ENCODE data around the gene FANCB.

The FANCB gene

DNA sequence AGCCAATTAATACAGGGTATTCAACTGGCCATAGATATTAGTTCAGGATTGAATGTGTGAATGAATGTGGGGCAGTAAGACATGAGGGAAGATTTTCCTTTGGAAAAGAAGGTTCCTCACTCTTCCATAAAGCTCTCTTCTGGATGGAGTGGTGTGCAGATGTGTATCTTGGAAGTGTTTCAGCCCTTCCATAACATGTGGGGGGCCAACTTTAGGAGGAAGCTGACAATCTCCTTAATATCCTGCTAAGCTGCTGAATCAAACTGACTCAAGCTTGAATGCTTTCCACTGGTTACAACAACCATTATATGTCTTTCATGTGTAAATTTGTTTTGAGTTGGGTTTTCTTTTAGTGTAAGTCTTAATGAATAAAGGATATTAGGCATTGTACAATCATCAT is 40.3 kb downstream of the FANCB start:
- no peak for DNase-seq (ENCODE audit: low spot score)

DNA sequence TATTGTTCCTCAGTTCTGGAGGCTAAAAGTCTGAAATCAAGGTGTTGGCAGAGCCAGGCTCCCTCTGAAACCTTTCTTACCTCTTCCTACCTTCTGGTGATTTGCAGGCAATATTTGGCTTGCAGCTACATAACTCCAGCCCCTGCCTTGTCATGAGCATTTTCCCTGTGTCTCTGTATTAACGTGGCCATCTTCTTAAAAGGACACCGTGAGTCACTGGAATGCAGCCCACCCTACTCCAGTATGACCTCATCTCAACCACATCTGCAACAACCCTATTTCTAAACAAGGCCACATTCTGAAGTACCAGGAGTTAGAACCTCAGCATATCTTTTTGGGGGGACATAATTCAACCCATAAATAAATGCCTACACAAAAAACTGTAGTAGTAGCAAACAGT is 40.7 kb downstream of the FANCB start:
- no peak for DNase-seq (ENCODE audit: low spot score)

DNA sequence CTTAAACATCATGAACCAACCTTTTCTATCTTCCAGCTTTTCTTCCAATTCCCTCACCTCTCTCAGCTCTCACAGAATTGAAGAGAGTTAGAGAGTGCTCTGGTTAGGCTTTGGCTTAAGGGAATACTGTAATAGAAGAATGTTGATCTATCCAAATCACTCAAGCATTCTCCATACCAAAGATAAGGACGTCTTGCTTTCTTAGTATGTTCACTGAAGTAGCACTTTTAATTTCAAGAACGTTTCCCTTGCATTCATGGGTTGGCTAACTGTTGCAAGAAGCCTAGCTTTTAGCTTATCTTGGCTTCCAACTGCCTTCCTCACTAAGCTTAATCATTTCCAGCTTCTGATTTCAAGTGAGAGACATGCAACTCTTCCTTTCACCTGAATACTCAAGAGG is 43.2 kb downstream of the FANCB start:
- no peak for DNase-seq (ENCODE audit: low spot score)

DNA sequence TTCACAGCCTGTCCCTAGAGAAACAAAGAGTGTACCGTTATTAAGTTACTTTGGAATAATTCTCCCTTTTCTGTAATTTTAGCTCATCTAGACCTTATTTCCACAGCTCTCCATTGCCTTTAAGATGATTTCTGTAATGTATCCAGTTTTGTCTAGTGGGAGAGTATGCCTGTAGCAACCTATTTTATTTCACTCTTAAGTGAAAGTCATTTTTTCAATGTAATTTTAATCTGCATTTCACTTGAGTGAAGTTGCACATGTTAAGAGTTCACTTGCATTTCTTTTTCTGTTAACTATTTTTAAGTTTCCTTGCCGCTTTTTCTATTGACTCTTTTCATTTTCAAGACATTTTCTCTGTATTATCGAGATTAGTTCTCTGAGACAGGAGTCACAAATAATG is 46.5 kb downstream of the FANCB start:
- no peak for DNase-seq (ENCODE audit: low spot score)

DNA sequence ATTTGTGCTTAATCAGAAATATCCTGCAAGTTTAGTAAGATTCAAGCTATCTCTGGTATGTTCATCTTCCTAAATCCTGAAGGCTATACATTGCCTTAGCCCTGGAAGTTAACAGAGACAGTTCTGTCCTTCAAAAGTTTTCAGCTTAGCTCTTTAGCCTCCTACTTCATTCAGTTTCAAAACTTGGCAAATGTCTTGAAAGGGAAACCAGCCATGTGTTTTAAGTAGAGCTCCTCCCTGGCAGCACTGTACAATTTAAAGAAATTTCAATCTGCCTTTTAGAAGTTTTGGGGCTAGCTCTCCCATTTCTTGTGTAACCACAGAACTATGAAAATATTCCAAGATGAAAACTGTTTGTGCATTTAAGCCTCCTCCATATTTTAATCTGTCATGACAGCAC is 47.0 kb downstream of the FANCB start:
- DNase-seq (ENCODE audit: low spot score): no peak

DNA sequence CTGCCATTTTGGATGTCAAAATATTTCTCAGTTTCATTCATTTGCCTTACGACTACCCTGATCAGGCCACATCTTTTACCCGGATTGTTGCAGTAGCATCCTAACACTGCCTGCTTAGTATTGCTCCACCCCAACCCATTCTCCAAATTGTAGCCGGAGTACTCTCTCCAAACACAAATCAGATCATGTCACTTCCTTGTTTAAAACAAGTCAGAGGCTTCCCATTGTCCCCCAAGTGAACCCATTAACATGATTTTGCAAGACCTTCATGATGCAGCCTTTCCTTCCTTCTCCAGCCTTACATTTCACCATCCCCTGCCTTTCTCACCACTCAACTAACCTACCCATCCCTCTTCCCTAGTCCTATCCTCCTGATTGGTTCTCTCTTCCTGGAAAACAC is 53.1 kb downstream of the FANCB start:
- no peak for DNase-seq (ENCODE audit: low spot score)

DNA sequence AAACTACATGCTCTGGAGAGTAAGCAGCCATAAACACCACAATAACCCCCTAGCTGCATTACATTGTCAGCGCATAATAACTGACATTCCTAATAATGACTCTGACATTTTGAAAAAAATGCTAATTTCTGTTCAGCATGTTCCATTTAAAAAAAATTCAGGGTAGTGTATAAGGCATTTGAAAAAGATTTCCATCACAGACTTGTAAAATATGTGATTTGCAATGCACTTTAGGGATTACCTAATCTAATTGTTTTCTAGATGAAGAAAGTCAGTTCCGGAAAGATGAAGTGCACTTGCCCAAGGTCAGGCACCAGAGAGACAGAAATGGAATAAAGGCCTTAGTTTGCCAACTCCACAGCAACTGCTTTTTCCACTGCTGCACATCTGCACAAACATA is 55.3 kb downstream of the FANCB start:
- no peak for DNase-seq (ENCODE audit: low spot score)

DNA sequence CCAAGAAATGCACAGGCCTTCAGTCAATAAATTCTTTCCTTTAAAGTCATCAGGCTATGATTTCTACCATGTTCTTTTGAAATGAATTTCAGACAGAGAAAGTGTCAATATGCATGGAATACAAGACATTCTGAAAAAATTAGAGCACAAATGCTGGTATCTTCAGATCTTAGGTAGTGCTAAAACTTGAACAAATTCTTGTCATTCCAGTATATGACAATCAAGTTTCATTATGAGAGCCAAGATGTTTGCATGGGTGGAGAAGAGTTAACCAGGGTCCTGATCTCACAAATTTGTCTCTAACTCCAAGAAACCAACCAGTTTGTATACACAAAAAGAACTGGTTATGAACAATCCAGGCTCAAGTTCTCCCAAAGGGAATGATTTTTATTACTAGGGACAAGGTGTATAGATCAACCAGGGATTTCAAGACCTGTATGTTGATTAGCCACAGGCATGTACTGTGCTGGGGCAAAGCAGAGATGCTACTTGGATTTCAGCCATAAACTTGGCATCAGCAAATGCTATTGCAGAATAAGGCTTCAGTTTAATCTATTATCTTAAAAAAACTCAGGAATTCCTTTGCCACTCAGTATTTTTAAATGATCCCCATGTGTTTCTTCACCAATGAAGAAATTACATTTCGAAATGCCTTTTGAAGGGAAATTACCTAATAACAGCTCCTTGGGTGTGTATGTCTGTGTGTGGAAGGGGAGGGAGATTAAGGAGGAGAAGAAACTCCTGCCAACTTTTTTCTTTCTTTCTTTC is 69.7 kb downstream of the FANCB start:
- DNase-seq (ENCODE audit: low spot score): no peak

DNA sequence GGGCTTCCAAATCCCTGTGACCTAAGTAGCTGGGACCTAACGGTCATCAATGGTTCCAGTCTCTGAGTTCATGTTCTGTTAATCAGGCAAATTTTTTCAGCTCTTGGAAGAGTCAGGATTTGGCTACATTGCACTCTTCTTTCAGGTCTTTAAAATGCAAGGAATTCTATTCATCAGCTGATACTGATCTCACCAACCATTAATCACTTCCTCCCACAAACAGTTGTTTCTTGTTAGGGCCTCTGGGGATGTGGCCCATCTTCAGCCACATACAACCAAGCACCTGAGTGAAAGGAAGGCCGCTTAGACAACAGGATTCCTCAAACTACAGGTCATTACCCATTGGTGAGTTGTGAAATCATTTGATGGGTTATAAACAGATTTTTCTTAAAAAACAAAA is 71.7 kb downstream of the FANCB start:
- no peak for DNase-seq (ENCODE audit: low spot score)

DNA sequence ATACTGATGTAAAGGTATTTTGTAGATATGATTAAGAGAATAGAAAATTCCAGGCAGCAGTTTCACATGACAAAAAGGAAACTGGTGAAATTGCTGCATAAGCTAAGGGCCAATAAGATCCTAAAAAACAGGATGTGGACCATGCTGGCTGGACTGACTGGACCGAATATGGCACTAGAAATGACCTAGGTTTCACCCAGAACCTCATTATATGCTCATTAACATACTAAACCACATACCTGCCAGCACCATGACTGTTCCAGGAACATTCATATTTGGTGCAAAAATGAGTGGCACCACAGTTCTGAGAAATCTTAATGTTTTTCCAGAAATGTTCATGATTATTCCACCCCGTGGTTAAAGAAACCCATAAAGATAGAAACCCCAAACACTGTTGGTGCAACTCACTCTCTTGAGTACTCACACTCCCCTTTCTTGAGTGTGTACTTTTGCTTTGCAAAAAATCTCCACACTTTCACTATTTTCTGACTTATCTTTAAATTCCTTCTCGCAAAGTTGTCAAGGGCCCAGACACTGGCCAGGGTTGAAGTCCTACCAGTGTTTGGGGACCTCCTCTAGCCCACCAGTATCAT is 74.0 kb downstream of the FANCB start:
- DNase-seq (ENCODE audit: low spot score): no peak
